Duodenal mucosa (tissue), 2 donors: ENCODE measurements around the gene RPS6KB2.
A peak's percentile ranks its signal among the peaks of the same experiment; 100 is the strongest.

Experiments used
- H3K27ac ChIP-seq: one replicate; pipeline ENCODE4 v1.7.0; 2013; ENCODE audit warnings: low read depth, low read length
- H3K27me3 ChIP-seq, 2 donors: one replicate each; pipeline ENCODE4 v1.7.0; 2013; ENCODE audit warnings: low read length in 2 of 2, control low read depth in 1 of 2; ENCODE audit not compliant: insufficient read depth in 2 of 2, control insufficient read depth in 1 of 2
- H3K36me3 ChIP-seq, 2 donors: one replicate each; pipeline ENCODE4 v1.7.0; 2013; ENCODE audit warnings: low read length in 2 of 2, control low read depth in 1 of 2; ENCODE audit not compliant: insufficient read depth in 2 of 2, control insufficient read depth in 1 of 2
- H3K4me1 ChIP-seq, 2 donors: one replicate each; pipeline ENCODE4 v1.7.0; 2013; ENCODE audit warnings: low read length in 2 of 2, control low read depth in 1 of 2; ENCODE audit not compliant: insufficient read depth in 2 of 2, control insufficient read depth in 1 of 2
- H3K4me3 ChIP-seq, 2 donors: one replicate each; pipeline ENCODE4 v1.7.0; 2013; ENCODE audit warnings: low read length in 2 of 2, low read depth in 1 of 2
- H3K9ac ChIP-seq, 2 donors: one replicate each; pipeline ENCODE4 v1.7.0; 2013; ENCODE audit warnings: low read length in 2 of 2, low read depth in 1 of 2
- H3K9me3 ChIP-seq, 2 donors: one replicate each; pipeline ENCODE4 v1.7.0; 2013; ENCODE audit warnings: low read length in 2 of 2, control low read depth in 1 of 2; ENCODE audit not compliant: control insufficient read depth in 1 of 2

RPS6KB2 gene

GRCh38 chr11:67410369-67410831 is 17.9 kb upstream of the RPS6KB2 start:
- Histone ChIP-seq H3K4me3 (peak overlapping the region in 1 of 2 donors; percentile 13), H3K27me3 (peaks cover 6 to 15% of the 10 kb centered on the region in 2 donors), H3K9ac (no peak overlapping the region), H3K36me3 (no peaks in the 10 kb centered on the region), H3K27ac (no peak overlapping the region), H3K4me1 (peaks cover 9 to 53% of the 10 kb centered on the region in 2 donors), H3K9me3 (no peaks in the 10 kb centered on the region)

GRCh38 chr11:67410984-67411784 is 17.1 kb upstream of the RPS6KB2 start:
- H3K36me3 ChIP-seq: no peaks in the 10 kb centered on the region
- peaks cover 6 to 15% of the 10 kb centered on the region in 2 donors for H3K27me3 ChIP-seq
- H3K9me3 ChIP-seq: no peaks in the 10 kb centered on the region
- H3K9ac ChIP-seq: no peak overlapping the region
- H3K4me3 ChIP-seq: no peak overlapping the region
- H3K27ac ChIP-seq: no peak overlapping the region
- peaks cover 14 to 46% of the 10 kb centered on the region in 2 donors for H3K4me1 ChIP-seq

GRCh38 chr11:67411785-67412152 is 16.5 kb upstream of the RPS6KB2 start:
- peaks cover 17 to 42% of the 10 kb centered on the region in 2 donors for H3K4me1 ChIP-seq
- no peak overlapping the region for H3K4me3 ChIP-seq
- H3K9ac ChIP-seq: no peak overlapping the region
- H3K27me3 ChIP-seq: peaks cover 6 to 15% of the 10 kb centered on the region in 2 donors
- no peaks in the 10 kb centered on the region for H3K36me3 ChIP-seq
- H3K9me3 ChIP-seq: no peaks in the 10 kb centered on the region
- H3K27ac ChIP-seq: no peak overlapping the region

- H3K27me3 ChIP-seq: peaks cover 6 to 15% of the 10 kb centered on the region in 2 donors
- H3K27ac ChIP-seq: no peak overlapping the region
- no peak overlapping the region for H3K4me3 ChIP-seq
- H3K9me3 ChIP-seq: no peaks in the 10 kb centered on the region
- no peaks in the 10 kb centered on the region for H3K36me3 ChIP-seq
- peaks cover 19 to 33% of the 10 kb centered on the region in 2 donors for H3K4me1 ChIP-seq
- no peak overlapping the region for H3K9ac ChIP-seq
Measured at GRCh38 chr11:67412495-67413179, 15.7 kb upstream of the RPS6KB2 start.

GRCh38 chr11:67413266-67413849 is 14.9 kb upstream of the RPS6KB2 start:
- H3K4me3 ChIP-seq: no peak overlapping the region
- no peaks in the 10 kb centered on the region for H3K36me3 ChIP-seq
- no peak overlapping the region for H3K9ac ChIP-seq
- peaks cover 6 to 15% of the 10 kb centered on the region in 2 donors for H3K27me3 ChIP-seq
- H3K27ac ChIP-seq: no peak overlapping the region
- H3K4me1 ChIP-seq: peaks cover 19 to 27% of the 10 kb centered on the region in 2 donors
- no peaks in the 10 kb centered on the region for H3K9me3 ChIP-seq

GRCh38 chr11:67415501-67416304 is 12.6 kb upstream of the RPS6KB2 start, which contains the start of gene CARNS1:
TSS of gene CARNS1 (plus strand) at chr11:67415678. CDS start at chr11:67416200, 522 bp downstream.
- Histone ChIP-seq H3K27ac (no peak within 1 kb of the TSS), H3K9ac (no peak within 1 kb of the TSS), H3K4me3 (peak within 1 kb of the TSS; percentile 4 to 29), H3K4me1 (peaks cover 19 to 22% of the 10 kb centered on the region in 2 donors), H3K27me3 (peaks cover 6 to 9% of the 10 kb centered on the region in 2 donors), H3K36me3 (no peaks in the 10 kb centered on the region), H3K9me3 (no peaks in the 10 kb centered on the region)

- Histone ChIP-seq H3K27ac (no peak overlapping the region), H3K9ac (no peak overlapping the region), H3K4me3 (no peak overlapping the region), H3K36me3 (no peaks in the 10 kb centered on the region), H3K9me3 (no peaks in the 10 kb centered on the region), H3K27me3 (peaks cover 2 to 5% of the 10 kb centered on the region in 2 donors), H3K4me1 (peaks cover 19 to 27% of the 10 kb centered on the region in 2 donors)
Measured at GRCh38 chr11:67416416-67417335, 11.6 kb upstream of the RPS6KB2 start.

GRCh38 chr11:67417425-67417824 is 10.9 kb upstream of the RPS6KB2 start:
- H3K27ac ChIP-seq: no peak overlapping the region

More at GRCh38 chr11:67417425-67417824, 10.9 kb upstream of the RPS6KB2 start:
- Histone ChIP-seq H3K4me3 (no peak overlapping the region), H3K36me3 (no peaks in the 10 kb centered on the region), H3K9ac (no peak overlapping the region), H3K4me1 (peaks cover 19 to 27% of the 10 kb centered on the region in 2 donors), H3K27me3 (no peaks in the 10 kb centered on the region), H3K9me3 (no peaks in the 10 kb centered on the region)
